ENCODE data around the gene ESCO1.

ESCO1 gene

GRCh38 chr18:21481739-21482138 lies 118.8 kb downstream of the ESCO1 start:
- H3K4me3 ChIP-seq (ENCODE audit: control insufficient read depth, low read depth, low read length), result no peak overlapping the region
- TF ChIP-seq, protein P1, sequence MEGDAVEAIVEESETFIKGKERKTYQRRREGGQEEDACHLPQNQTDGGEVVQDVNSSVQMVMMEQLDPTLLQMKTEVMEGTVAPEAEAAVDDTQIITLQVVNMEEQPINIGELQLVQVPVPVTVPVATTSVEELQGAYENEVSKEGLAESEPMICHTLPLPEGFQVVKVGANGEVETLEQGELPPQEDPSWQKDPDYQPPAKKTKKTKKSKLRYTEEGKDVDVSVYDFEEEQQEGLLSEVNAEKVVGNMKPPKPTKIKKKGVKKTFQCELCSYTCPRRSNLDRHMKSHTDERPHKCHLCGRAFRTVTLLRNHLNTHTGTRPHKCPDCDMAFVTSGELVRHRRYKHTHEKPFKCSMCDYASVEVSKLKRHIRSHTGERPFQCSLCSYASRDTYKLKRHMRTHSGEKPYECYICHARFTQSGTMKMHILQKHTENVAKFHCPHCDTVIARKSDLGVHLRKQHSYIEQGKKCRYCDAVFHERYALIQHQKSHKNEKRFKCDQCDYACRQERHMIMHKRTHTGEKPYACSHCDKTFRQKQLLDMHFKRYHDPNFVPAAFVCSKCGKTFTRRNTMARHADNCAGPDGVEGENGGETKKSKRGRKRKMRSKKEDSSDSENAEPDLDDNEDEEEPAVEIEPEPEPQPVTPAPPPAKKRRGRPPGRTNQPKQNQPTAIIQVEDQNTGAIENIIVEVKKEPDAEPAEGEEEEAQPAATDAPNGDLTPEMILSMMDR (IDR thresholded peaks at IDR 0.05; ENCODE audit: control insufficient read depth, insufficient read depth, low read depth, low read length, missing control alignments), result no peak
- no peak for DNase-seq (ENCODE audit: low read depth)

DNA sequence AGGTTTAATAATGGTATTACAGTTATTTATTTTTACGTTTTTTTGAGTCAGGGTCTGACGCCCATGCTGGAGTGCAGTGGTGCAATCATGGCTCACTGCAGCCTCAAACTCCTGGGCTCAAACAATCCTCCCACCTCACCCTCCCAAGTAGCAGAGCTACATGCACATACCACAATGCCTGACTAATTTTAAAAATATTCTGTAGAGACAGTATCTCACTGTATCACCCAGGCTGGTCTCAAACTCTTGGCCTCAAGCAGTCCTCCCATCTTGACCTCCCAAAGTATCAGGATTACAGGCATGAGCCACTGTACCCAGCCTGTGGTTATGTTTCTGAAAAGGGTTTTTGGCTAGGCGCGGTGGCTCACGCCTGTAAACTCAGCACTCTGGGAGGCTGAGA lies 120.8 kb downstream of the ESCO1 start:
- no peak overlapping the region for H3K4me3 ChIP-seq (ENCODE audit: control insufficient read depth, low read depth, low read length)
- no peak for DNase-seq (ENCODE audit: low read depth)
- TF ChIP-seq, protein P1 (IDR thresholded peaks at IDR 0.05; ENCODE audit: control insufficient read depth, insufficient read depth, low read depth, low read length, missing control alignments), result no peak
